H9 (cell line): ENCODE results near the gene CDH13. TPM values are rescaled to one million over a fixed set of nuclear protein-coding genes. Genes with fewer than 3 reads are reported as not detected.
A peak's percentile ranks its signal among the peaks of the same experiment; 100 is the strongest.

Source experiments
- DNase-seq: peaks from one replicate; pipeline ENCODE4 v3.0.0-alpha.2; 2017
- H2AFZ ChIP-seq: one replicate; pipeline ENCODE4 v1.6.1; 2013; ENCODE audit warnings: mild to moderate bottlenecking, low read length, control low read depth, moderate library complexity
- H2AK5ac ChIP-seq: 2 replicates; pipeline ENCODE4 v1.6.1; 2013; ENCODE audit warnings: low read length, control low read depth, mixed read lengths; ENCODE audit not compliant: insufficient read length
- H2BK120ac ChIP-seq: one replicate; pipeline ENCODE4 v1.6.1; 2013; ENCODE audit warnings: low read depth, mild to moderate bottlenecking, low read length, control low read depth, inconsistent platforms; ENCODE audit not compliant: poor library complexity, severe bottlenecking
- H2BK12ac ChIP-seq: 2 replicates; pipeline ENCODE4 v1.6.1; 2013; ENCODE audit warnings: low read length, control low read depth, mixed read lengths, low read depth; ENCODE audit not compliant: insufficient read length
- H2BK15ac ChIP-seq: 2 replicates; pipeline ENCODE4 v1.6.1; 2013; ENCODE audit warnings: low read depth, low read length, control low read depth
- H2BK20ac ChIP-seq: one replicate; pipeline ENCODE4 v1.6.1; 2013; ENCODE audit warnings: low read depth, mild to moderate bottlenecking, low read length, control low read depth, inconsistent platforms; ENCODE audit not compliant: poor library complexity, severe bottlenecking
- H2BK5ac ChIP-seq: 2 replicates; pipeline ENCODE4 v1.6.1; 2013; ENCODE audit warnings: low read length, control low read depth, mixed read lengths; ENCODE audit not compliant: insufficient read length
- H3K14ac ChIP-seq: 2 replicates; pipeline ENCODE4 v1.6.1; 2013; ENCODE audit warnings: low read length, control low read depth; ENCODE audit not compliant: insufficient read depth
- H3K18ac ChIP-seq: 2 replicates; pipeline ENCODE4 v1.6.1; 2013; ENCODE audit warnings: low read depth, mild to moderate bottlenecking, mixed read lengths, low read length, control low read depth; ENCODE audit not compliant: insufficient read length
- H3K23ac ChIP-seq: 2 replicates; pipeline ENCODE4 v1.6.1; 2013; ENCODE audit warnings: low read length, control low read depth, mixed read lengths, low read depth; ENCODE audit not compliant: insufficient read length
- H3K23me2 ChIP-seq: 2 replicates; pipeline ENCODE4 v1.6.1; 2013; ENCODE audit warnings: low read depth, mild to moderate bottlenecking, mixed read lengths, low read length, control low read depth; ENCODE audit not compliant: insufficient read length, poor library complexity, severe bottlenecking
- H3K27ac ChIP-seq: 2 replicates; pipeline ENCODE4 v1.5.1; 2013; ENCODE audit warnings: low read length, control low read depth, mixed read lengths, low read depth; ENCODE audit not compliant: insufficient read length
- H3K27me3 ChIP-seq: 2 replicates; pipeline ENCODE4 v1.6.1; 2013; ENCODE audit warnings: low read length, control low read depth, inconsistent platforms; ENCODE audit not compliant: insufficient read depth
- H3K4ac ChIP-seq: 2 replicates; pipeline ENCODE4 v1.6.1; 2013; ENCODE audit warnings: low read depth, mild to moderate bottlenecking, control low read depth, inconsistent platforms, low read length, moderate library complexity
- H3K4me1 ChIP-seq: 2 replicates; pipeline ENCODE4 v1.6.1; 2013; ENCODE audit warnings: low read length, control low read depth, inconsistent platforms; ENCODE audit not compliant: insufficient read depth
- H3K4me2 ChIP-seq: 2 replicates; pipeline ENCODE4 v1.6.1; 2013; ENCODE audit warnings: low read length, control low read depth, mixed read lengths; ENCODE audit not compliant: insufficient read length, insufficient read depth
- H3K56ac ChIP-seq: 2 replicates; pipeline ENCODE4 v1.6.1; 2013; ENCODE audit warnings: low read depth, mild to moderate bottlenecking, mixed read lengths, low read length, control low read depth; ENCODE audit not compliant: insufficient read length
- H3K79me1 ChIP-seq: 2 replicates; pipeline ENCODE4 v1.6.1; 2013; ENCODE audit warnings: low read depth, mild to moderate bottlenecking, moderate library complexity, low read length, control low read depth, inconsistent platforms; ENCODE audit not compliant: insufficient read depth, poor library complexity, severe bottlenecking
- H3K79me2 ChIP-seq: 2 replicates; pipeline ENCODE4 v1.6.1; 2013; ENCODE audit warnings: low read length, control low read depth, inconsistent platforms; ENCODE audit not compliant: insufficient read depth
- H3K9ac ChIP-seq: 2 replicates; pipeline ENCODE4 v1.6.1; 2013; ENCODE audit warnings: low read length, control low read depth, mixed read lengths; ENCODE audit not compliant: insufficient read length; ENCODE audit errors: extremely low read depth
- H3K9me3 ChIP-seq: one replicate; pipeline ENCODE4 v1.6.1; 2013; ENCODE audit warnings: low read depth, low read length, inconsistent platforms; ENCODE audit not compliant: control insufficient read depth
- H3T11ph ChIP-seq: one replicate; pipeline ENCODE4 v1.6.1; 2013; ENCODE audit warnings: mild to moderate bottlenecking, low read length, control low read depth, inconsistent platforms
- H4K20me1 ChIP-seq: one replicate; pipeline ENCODE4 v1.6.1; 2013; ENCODE audit not compliant: control insufficient read depth, insufficient read length, insufficient read depth
- H4K5ac ChIP-seq: 2 replicates; pipeline ENCODE4 v1.6.1; 2013; ENCODE audit warnings: low read depth, mild to moderate bottlenecking, mixed read lengths, low read length, control low read depth; ENCODE audit not compliant: insufficient read length
- H4K8ac ChIP-seq: replicated peaks from 2 replicates; pipeline ENCODE4 v1.6.1; 2013; ENCODE audit warnings: low read length, control low read depth, mixed read lengths, low read depth; ENCODE audit not compliant: insufficient read length
- H4K91ac ChIP-seq: 2 replicates; pipeline ENCODE4 v1.6.1; 2013; ENCODE audit warnings: low read depth, mild to moderate bottlenecking, moderate library complexity, mixed read lengths, low read length, control low read depth; ENCODE audit not compliant: insufficient read length
- H3K27ac Mint-ChIP-seq, 3 experiments: 2 replicates in 2 of 3; 3 replicates in 1 of 3; pipeline ENCODE4 v1.8.0; 2020 to 2021; ENCODE audit warnings: mixed read lengths in 3 of 3, mild to moderate bottlenecking in 1 of 3, moderate library complexity in 1 of 3
- H3K27me3 Mint-ChIP-seq: 2 replicates; pipeline ENCODE4 v1.8.0; 2021; ENCODE audit warnings: low read depth, mild to moderate bottlenecking, moderate library complexity, mixed read lengths
- H3K36me3 Mint-ChIP-seq, 3 experiments: 2 replicates in 2 of 3; 3 replicates in 1 of 3; pipeline ENCODE4 v1.8.0; 2020 to 2021; ENCODE audit warnings: low read depth in 3 of 3, mixed read lengths in 3 of 3; ENCODE audit not compliant: insufficient read depth in 1 of 3
- H3K4me1 Mint-ChIP-seq, 2 experiments: 2 replicates each; pipeline ENCODE4 v1.8.0; 2020; ENCODE audit warnings: mixed read lengths in 2 of 2
- H3K4me3 Mint-ChIP-seq, 2 experiments: 2 replicates in 1 of 2; 3 replicates in 1 of 2; pipeline ENCODE4 v1.8.0; 2020 to 2021; ENCODE audit warnings: mild to moderate bottlenecking in 2 of 2, mixed read lengths in 2 of 2, moderate library complexity in 1 of 2
- H3K9me3 Mint-ChIP-seq, 2 experiments: 2 replicates in 1 of 2; 3 replicates in 1 of 2; pipeline ENCODE4 v1.8.0; 2020; ENCODE audit warnings: mild to moderate bottlenecking in 2 of 2, mixed read lengths in 2 of 2, moderate library complexity in 1 of 2
- CTCF ChIP-seq: fragments of 200-600 bp; sonication (generic); conservative IDR thresholded peaks from 3 replicates; pipeline ENCODE4 v1.8.0; 2021; ENCODE audit warnings: antibody characterized with exemption, mild to moderate bottlenecking
- WGBS: extraction: QIAGEN DNeasy Blood & Tissue Kit; methylation state at CpG from one replicate; pipeline ENCODE4 v1.1.7; 2013; ENCODE audit warnings: missing lambda C conversion rate, low lambda C conversion rate, mixed read lengths; ENCODE audit not compliant: insufficient read length; ENCODE audit errors: extremely low coverage; 5-methylcytosine and 5-hydroxymethylcytosine counted together
- total RNA-seq: library from RNA; stranded (reverse); gene quantifications from 2 replicates; pipeline ENCODE4 v1.2.1, GENCODE V29; 2021

CDH13 gene
- total RNA-seq, 1 experiment from 2014 or later = 1.5 TPM

DNA sequence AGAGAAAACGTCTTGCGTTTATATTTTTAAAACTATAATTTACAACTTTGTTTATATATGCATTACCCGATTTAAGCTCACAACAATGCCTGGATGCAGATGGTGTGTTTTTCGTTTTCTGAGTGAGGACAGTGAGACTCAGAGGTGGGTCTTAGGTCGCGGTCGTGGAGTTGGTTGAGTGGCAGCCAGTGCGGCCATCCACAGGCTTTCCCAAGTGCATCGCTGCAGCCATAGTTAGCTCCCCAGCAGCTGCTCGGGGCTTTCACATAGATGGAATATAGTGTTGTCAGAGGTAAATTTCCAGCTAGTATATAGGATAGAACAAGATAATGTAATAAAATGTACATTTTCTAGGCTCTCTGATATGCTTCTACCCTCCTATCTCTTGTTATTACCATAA is 417.8 kb downstream of the CDH13 start:
- Histone ChIP-seq H2AK5ac (no peak overlapping the region), H3K9me3 (no peaks in the 10 kb centered on the region), H2BK120ac (no peak overlapping the region), H3K4ac (no peak overlapping the region), H3K79me2 (no peaks in the 10 kb centered on the region), H3K27ac (no peak overlapping the region), H3K9ac (no peak overlapping the region), H3K79me1 (no peaks in the 10 kb centered on the region), H3K18ac (no peak overlapping the region), H3K23ac (no peak overlapping the region), H2BK15ac (no peak overlapping the region), H3K4me1 (no peaks in the 10 kb centered on the region), H3K27me3 (no peaks in the 10 kb centered on the region), H4K8ac (no peak overlapping the region), H4K5ac (no peak overlapping the region), H4K20me1 (no peaks in the 10 kb centered on the region), H2BK12ac (no peak overlapping the region), H3K23me2 (no peaks in the 10 kb centered on the region), H2AFZ (no peak overlapping the region), H3K14ac (no peak overlapping the region), H2BK5ac (no peak overlapping the region), H3K4me2 (no peak overlapping the region), H4K91ac (no peak overlapping the region), H3K56ac (no peak overlapping the region), H3T11ph (no peak overlapping the region), H2BK20ac (no peak overlapping the region)
- no peak overlapping the region for H3K4me3 Mint-ChIP-seq
- WGBS = no CpG with 5 or more reads among the region's 10 CpGs
- peak; percentile 32 for DNase-seq
- H3K36me3 Mint-ChIP-seq = peaks cover 0 to 3% (median 0%) of the 10 kb centered on the region in 3 experiments; a peak in 1 of 7 replicates
- H3K4me1 Mint-ChIP-seq = no peaks in the 10 kb centered on the region
- no peak overlapping the region for H3K27ac Mint-ChIP-seq
- H3K27me3 Mint-ChIP-seq = no peaks in the 10 kb centered on the region; the same call in 1 of the 2 replicates
- no peak for TF ChIP-seq CTCF
- H3K9me3 Mint-ChIP-seq = peaks cover 0 to 6% of the 10 kb centered on the region in 2 experiments; a peak in 4 of 5 replicates
